K562 (cell line): ENCODE results near the gene EHD2. TPM values are rescaled to one million over a fixed set of nuclear protein-coding genes. Genes with fewer than 3 reads are reported as not detected.

Experiments
- ATAC-seq: fragments of 200-7000 bp; cut with Tn5 transposase; 3 replicates; pipeline ENCODE4 v1.9.1; 2020; ENCODE audit warnings: moderate library complexity
- BruUV-seq: library from RNA; stranded (reverse); fragments of 400-500 nt; replicated peaks from 2 replicates; lab custom pipeline; 2021; lab: Mats Ljungman, UMichigan
- CTCF ChIA-PET: fragments of 300-600 bp; formaldehyde crosslinking; extraction: SDS; loops from one replicate; lab custom pipeline; 2021; ENCODE audit warnings: low intra/inter-chr PET ratio; lab: Yijun Ruan, JAX
- POLR2A ChIA-PET: fragments of 300-600, 350-650 bp; sonication (Branson Sonifier 250); formaldehyde crosslinking; extraction: SDS; loops from one replicate; lab custom pipeline; 2021; ENCODE audit warnings: antibody characterized with exemption, inconsistent platforms; lab: Yijun Ruan, JAX
- DNase-seq, 4 experiments: peaks; one replicate each; pipeline versions ENCODE4 v3.0.0 to v3.0.0-alpha.2; 2011 to 2018; ENCODE audit warnings: low spot score in 3 of 4, mixed read lengths in 3 of 4; ENCODE audit errors: extremely low read depth in 1 of 4
- FAIRE-seq: peaks from 2 replicates; lab custom pipeline; 2011; peaks lifted over from hg19 to GRCh38; lab: Jason Lieb, UNC
- H2AFZ ChIP-seq: 2 replicates; pipeline ENCODE4 v1.6.0; 2011; ENCODE audit warnings: low read depth, low read length, control low read depth, inconsistent platforms
- H3K27ac ChIP-seq: fragments of 200-600 bp; 3 replicates; pipeline ENCODE4 v1.8.0; 2011; ENCODE audit warnings: low read depth, mild to moderate bottlenecking, control low read depth, inconsistent platforms, low read length, moderate library complexity, mixed read lengths; ENCODE audit errors: extremely low read depth
- H3K27me3 ChIP-seq, 2 experiments: fragments of 300-600 bp in 1 of 2; 2 replicates in 1 of 2; 3 replicates in 1 of 2; pipeline versions ENCODE4 v1.6.0 to v1.8.0; 2011; ENCODE audit warnings: inconsistent platforms in 2 of 2, low read length in 2 of 2, mild to moderate bottlenecking in 1 of 2, mixed read lengths in 1 of 2, moderate library complexity in 1 of 2; ENCODE audit not compliant: control insufficient read depth in 2 of 2, insufficient read depth in 2 of 2
- H3K36me3 ChIP-seq: fragments of 300-600 bp; 3 replicates; pipeline ENCODE4 v1.8.0; 2011; ENCODE audit warnings: mild to moderate bottlenecking, low read length, inconsistent platforms; ENCODE audit not compliant: control insufficient read depth, insufficient read depth
- H3K4me1 ChIP-seq, 2 experiments: fragments of 200-600 bp in 1 of 2; replicated peaks in 1 of 2; 2 replicates in 1 of 2; 3 replicates in 1 of 2; pipeline versions ENCODE4 v1.5.1 to v1.8.0; 2011; ENCODE audit warnings: inconsistent platforms in 2 of 2, low read length in 2 of 2, mild to moderate bottlenecking in 1 of 2, mixed read lengths in 1 of 2, moderate library complexity in 1 of 2; ENCODE audit not compliant: control insufficient read depth in 2 of 2, insufficient read depth in 2 of 2
- H3K4me2 ChIP-seq: 2 replicates; pipeline ENCODE4 v1.6.1; 2011; ENCODE audit warnings: low read length, control low read depth, inconsistent platforms, mixed read lengths; ENCODE audit not compliant: insufficient read depth
- H3K4me3 ChIP-seq: fragments of 200-600 bp; sonication (generic), shearing (Covaris generic); 2 replicates; pipeline ENCODE4 v1.5.1; 2016; ENCODE audit warnings: control low read depth, inconsistent platforms
- H3K79me2 ChIP-seq: fragments of 200-600 bp; 3 replicates; pipeline ENCODE4 v1.8.0; 2011; ENCODE audit warnings: low read length, inconsistent platforms; ENCODE audit not compliant: control insufficient read depth, insufficient read depth
- H3K9ac ChIP-seq, 2 experiments: 2 replicates each; pipeline versions ENCODE4 v1.6.0 to v1.6.1; 2011; ENCODE audit warnings: low read depth in 2 of 2, low read length in 2 of 2, control low read depth in 1 of 2, inconsistent platforms in 1 of 2, mild to moderate bottlenecking in 1 of 2, mixed read lengths in 1 of 2; ENCODE audit not compliant: insufficient read depth in 1 of 2
- H3K9me1 ChIP-seq: one replicate; pipeline ENCODE4 v1.6.0; 2011; ENCODE audit warnings: inconsistent platforms, mild to moderate bottlenecking, low read length, moderate library complexity; ENCODE audit not compliant: control insufficient read depth, insufficient read depth
- H3K9me3 ChIP-seq: replicated peaks from 2 replicates; pipeline ENCODE4 v1.5.1; 2011; ENCODE audit warnings: low read depth, low read length, inconsistent platforms; ENCODE audit not compliant: control insufficient read depth, insufficient read depth
- H4K20me1 ChIP-seq: replicated peaks from 2 replicates; pipeline ENCODE4 v1.6.1; 2011; ENCODE audit warnings: low read length, inconsistent platforms, mixed read lengths; ENCODE audit not compliant: control insufficient read depth, insufficient read depth
- CBX1 ChIP-seq: sonication (generic); IDR thresholded peaks from 2 replicates; pipeline ENCODE4 v1.6.1; 2016; ENCODE audit warnings: antibody characterized with exemption, low read depth, mild to moderate bottlenecking
- HBP1 ChIP-seq: fragments of 450-650 bp; formaldehyde crosslinking; IDR thresholded peaks from 2 replicates; pipeline ENCODE4 v1.4.0; 2022; ENCODE audit warnings: missing genetic modification characterization
- KDM1A ChIP-seq, 2 experiments: fragments of 450-650 bp; IDR thresholded peaks; 2 replicates each; pipeline ENCODE4 v1.6.1; 2016; ENCODE audit warnings: mild to moderate bottlenecking in 2 of 2
- NFIX ChIP-seq: fragments of 250-450 bp; sonication (Bioruptor Pico); IDR thresholded peaks from 2 replicates; pipeline ENCODE4 v1.4.0; 2020; ENCODE audit warnings: low read depth, mild to moderate bottlenecking, moderate library complexity
- TAF1 ChIP-seq: IDR thresholded peaks from 2 replicates; pipeline ENCODE4 v1.6.1; 2011; ENCODE audit warnings: mild to moderate bottlenecking, low read length, moderate library complexity; ENCODE audit not compliant: insufficient read depth, control insufficient read depth, severe bottlenecking; ENCODE audit errors: extremely low read depth
- TCF7 ChIP-seq: sonication (generic); IDR thresholded peaks from 2 replicates; pipeline ENCODE4 v1.6.1; 2016; ENCODE audit warnings: antibody characterized with exemption, borderline replicate concordance
- TEAD2 ChIP-seq: fragments of 450-650 bp; IDR thresholded peaks from 2 replicates; pipeline ENCODE4 v1.6.1; 2016; ENCODE audit warnings: missing genetic modification characterization, control low read depth, missing compliant biosample characterization
- WHSC1 ChIP-seq: IDR thresholded peaks from one replicate; pipeline ENCODE4 v1.6.1; 2012; ENCODE audit warnings: low read length, control low read depth, inconsistent platforms
- ZC3H11A ChIP-seq: IDR thresholded peaks from 2 replicates; pipeline ENCODE4 v1.6.1; 2012; ENCODE audit warnings: low read depth, low read length, improper control_type of control experiment
- ZNF197 ChIP-seq: fragments of 200-800 bp; sonication (Bioruptor generic); IDR thresholded peaks from 2 replicates; pipeline ENCODE4 v1.6.1; 2016; ENCODE audit warnings: low read depth, missing genetic modification characterization, missing compliant biosample characterization
- WGBS: fragments of 100-300 bp; shearing (Covaris generic); methylation state at CpG from one replicate; pipeline ENCODE4 v1.1.6; 2016; ENCODE audit warnings: low coverage, mixed read lengths; ENCODE audit not compliant: insufficient coverage; ENCODE audit errors: missing lambda C conversion rate; 5-methylcytosine and 5-hydroxymethylcytosine counted together
- in situ Hi-C: fragments of 300-500 bp; cut with MboI; formaldehyde crosslinking; loops from 4 replicates; pipeline ENCODE4 v1.15.0; 2018; ENCODE audit warnings: inconsistent platforms, mixed read lengths
- intact Hi-C: fragments of 100-400 bp; cut with micrococcal nuclease; formaldehyde crosslinking; loops from 2 replicates; pipeline ENCODE4 v1.14.2; 2022
- polyA plus RNA-seq, 8 experiments: library from polyadenylated mRNA; depleted of rRNA in 4 of 8; stranded (reverse) in 5 of 8; unstranded in 3 of 8; fragments of >200 nt; fragmentation: Nextera tagmentation in 2 of 8; fragmentation: Illumina TruSeq in 1 of 8; extraction: Ambion mirVana in 2 of 8; extraction: Trizol in 1 of 8; gene quantifications; 2 replicates each; pipeline versions ENCODE4 v1.2.1 to v1.2.3, GENCODE V29; 2011 to 2014; ENCODE audit warnings: inconsistent platforms in 1 of 8, missing spikeins in 1 of 8
- total RNA-seq, 7 experiments: library from RNA; depleted of rRNA in 6 of 7; stranded (reverse); fragments of >200 nt in 6 of 7; fragmentation: Illumina TruSeq in 2 of 7; extraction: Trizol in 2 of 7; gene quantifications; 2 replicates each; pipeline versions ENCODE4 v1.2.1 to v1.2.3, GENCODE V29; 2011 to 2021; ENCODE audit warnings: low replicate concordance in 1 of 7
- TF ChIP-seq, protein P1 (sequence below): fragments of 450-650 bp; formaldehyde crosslinking; conservative IDR thresholded peaks from 2 replicates; pipeline ENCODE4 v1.4.0; 2022; ENCODE audit warnings: mild to moderate bottlenecking, missing genetic modification characterization
- TF ChIP-seq, protein P2 (sequence below): fragments of 450-650 bp; formaldehyde crosslinking; IDR thresholded peaks from 2 replicates; pipeline ENCODE4 v1.4.0; 2022; ENCODE audit warnings: mild to moderate bottlenecking, moderate library complexity

Gene EHD2
- total and polyA plus RNA-seq, 9 of the 15 experiments (the other 6 are each of a cell fraction or from before 2014, with no cell fraction given), result 1.7 to 32.2 (median 3.0) TPM

DNA sequence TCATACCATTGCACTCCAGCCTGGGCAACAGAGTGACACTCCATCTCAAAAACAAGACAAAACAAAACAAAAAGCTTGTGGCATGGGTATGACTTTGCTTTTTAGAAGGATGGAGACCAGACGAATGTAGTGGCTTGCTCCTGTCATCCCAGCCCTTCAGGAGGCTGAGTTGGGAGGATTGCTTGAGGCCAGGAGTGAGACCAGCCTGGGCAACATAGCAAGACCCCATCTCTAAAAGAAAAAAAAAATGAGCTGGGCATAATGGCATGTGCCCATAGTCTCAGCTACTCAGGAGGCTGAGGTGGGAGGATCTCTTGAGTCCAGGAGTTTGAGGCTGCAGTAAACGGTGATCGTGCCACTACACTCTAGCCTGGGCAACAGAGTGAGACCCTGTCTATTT, 48.9 kb downstream of the EHD2 start (continued):
- TF ChIP-seq NFIX (CRISPR knock-in tag) (no peak), ZC3H11A (no peak)

GRCh38 chr19:47762615-47763308, 49.5 kb downstream of the EHD2 start:
- BruUV-seq, result no TSS peak
- in situ Hi-C loops, result no loop called here
- H4K20me1 ChIP-seq, result no peaks in the 10 kb centered on the region; the same call in 1 of the 2 replicates
- no peaks in the 10 kb centered on the region for H3K79me2 ChIP-seq
- 51% methylated on average over 18 of the region's 18 CpGs for WGBS
- intact Hi-C loops, result no loop called here
- no peak overlapping the region for H3K27ac ChIP-seq
- no peak for DNase-seq
- ChIA-PET POLR2A (interaction anchor here (0.7 to 1.4 kb wide), 2 partner anchors 15 to 106 kb away, joined by 3 to 5 read pairs; partner anchors contain the start of gene SELENOW), CTCF (no interaction called here)
- H3K36me3 ChIP-seq, result peaks cover 16% of the 10 kb centered on the region; the same call in 2 of the 3 replicates
- peaks cover 0 to 20% of the 10 kb centered on the region in 2 experiments; a peak in 2 of 5 replicates for H3K4me1 ChIP-seq
- H2AFZ ChIP-seq, result no peak overlapping the region
- H3K27me3 ChIP-seq, result no peaks in the 10 kb centered on the region
- FAIRE-seq, result no peak
- peak overlapping the region in 1 of 2 experiments; percentile 19; a peak in 1 of 4 replicates for H3K9ac ChIP-seq
- H3K9me3 ChIP-seq, result no peaks in the 10 kb centered on the region
- ATAC-seq, result no peak
- no peaks in the 10 kb centered on the region for H3K9me1 ChIP-seq
- no peak overlapping the region for H3K4me2 ChIP-seq
- H3K4me3 ChIP-seq, result no peak overlapping the region
- TF ChIP-seq, protein P1, sequence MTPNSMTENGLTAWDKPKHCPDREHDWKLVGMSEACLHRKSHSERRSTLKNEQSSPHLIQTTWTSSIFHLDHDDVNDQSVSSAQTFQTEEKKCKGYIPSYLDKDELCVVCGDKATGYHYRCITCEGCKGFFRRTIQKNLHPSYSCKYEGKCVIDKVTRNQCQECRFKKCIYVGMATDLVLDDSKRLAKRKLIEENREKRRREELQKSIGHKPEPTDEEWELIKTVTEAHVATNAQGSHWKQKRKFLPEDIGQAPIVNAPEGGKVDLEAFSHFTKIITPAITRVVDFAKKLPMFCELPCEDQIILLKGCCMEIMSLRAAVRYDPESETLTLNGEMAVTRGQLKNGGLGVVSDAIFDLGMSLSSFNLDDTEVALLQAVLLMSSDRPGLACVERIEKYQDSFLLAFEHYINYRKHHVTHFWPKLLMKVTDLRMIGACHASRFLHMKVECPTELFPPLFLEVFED, result no peak
- TF ChIP-seq TAF1 (no peak), TEAD2 (no peak), TCF7 (no peak), ZNF197 (CRISPR knock-in tag) (no peak), HBP1 (CRISPR knock-in tag) (no peak), WHSC1 (no peak), CBX1 (no peak), KDM1A (IDR thresholded peaks at IDR 0.05) (peak; percentile 78 to 82)
- TF ChIP-seq, protein P2, sequence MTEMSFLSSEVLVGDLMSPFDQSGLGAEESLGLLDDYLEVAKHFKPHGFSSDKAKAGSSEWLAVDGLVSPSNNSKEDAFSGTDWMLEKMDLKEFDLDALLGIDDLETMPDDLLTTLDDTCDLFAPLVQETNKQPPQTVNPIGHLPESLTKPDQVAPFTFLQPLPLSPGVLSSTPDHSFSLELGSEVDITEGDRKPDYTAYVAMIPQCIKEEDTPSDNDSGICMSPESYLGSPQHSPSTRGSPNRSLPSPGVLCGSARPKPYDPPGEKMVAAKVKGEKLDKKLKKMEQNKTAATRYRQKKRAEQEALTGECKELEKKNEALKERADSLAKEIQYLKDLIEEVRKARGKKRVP (CRISPR knock-in tag), result no peak
